HepG2 (cell line): ENCODE data around the gene RMRP. TPM values are rescaled to one million over a fixed set of nuclear protein-coding genes. Genes with fewer than 3 reads are reported as not detected.

Experiments
- ATAC-seq: fragments of 200-7000 bp; cut with Tn5 transposase; 3 replicates; pipeline ENCODE4 v1.9.1; 2020; ENCODE audit warnings: mild to moderate bottlenecking, moderate library complexity
- BruUV-seq: library from RNA; stranded (reverse); fragments of 400-500 nt; replicated peaks from 2 replicates; lab custom pipeline; 2021; lab: Mats Ljungman, UMichigan
- CTCF ChIA-PET: fragments of 300-600 bp; formaldehyde crosslinking; extraction: SDS; loops from one replicate; lab custom pipeline; 2021; ENCODE audit warnings: low total read pairs, inconsistent platforms, low intra/inter-chr PET ratio; lab: Yijun Ruan, JAX
- POLR2A ChIA-PET: fragments of 350-600 bp; sonication (Branson Sonifier 250); formaldehyde crosslinking; loops from one replicate; lab custom pipeline; 2020; ENCODE audit warnings: antibody characterized with exemption, inconsistent platforms; lab: Yijun Ruan, JAX
- DNase-seq: peaks from one replicate; pipeline ENCODE4 v3.0.0-alpha.2; 2015; ENCODE audit warnings: low spot score
- FAIRE-seq: peaks from 3 replicates; lab custom pipeline; 2011; peaks lifted over from hg19 to GRCh38; lab: Jason Lieb, UNC
- H2AFZ ChIP-seq: one replicate; pipeline ENCODE4 v1.6.1; 2011; ENCODE audit warnings: low read length, inconsistent platforms
- H3K27ac ChIP-seq: fragments of 300-600 bp; 3 replicates; pipeline ENCODE4 v1.8.0; 2011; ENCODE audit warnings: mixed run types, mild to moderate bottlenecking, mixed read lengths, low read length, inconsistent platforms; ENCODE audit not compliant: insufficient read depth; ENCODE audit errors: extremely low read length
- H3K27me3 ChIP-seq, 2 experiments: fragments of 200-600 bp in 1 of 2; 2 replicates in 1 of 2; 3 replicates in 1 of 2; pipeline versions ENCODE4 v1.6.0 to v1.8.0; 2011; ENCODE audit warnings: low read length in 2 of 2, mild to moderate bottlenecking in 2 of 2, moderate library complexity in 2 of 2, inconsistent platforms in 1 of 2; ENCODE audit not compliant: insufficient read depth in 2 of 2, control insufficient read depth in 1 of 2
- H3K36me3 ChIP-seq, 2 experiments: fragments of 200-600 bp in 1 of 2; replicated peaks in 1 of 2; 2 replicates in 1 of 2; 3 replicates in 1 of 2; pipeline versions ENCODE4 v1.5.1 to v1.8.0; 2011; ENCODE audit warnings: low read length in 2 of 2, inconsistent platforms in 1 of 2; ENCODE audit not compliant: insufficient read depth in 2 of 2, control insufficient read depth in 1 of 2
- H3K4me1 ChIP-seq: 2 replicates; pipeline ENCODE4 v1.5.1; 2012; ENCODE audit warnings: low read length, inconsistent platforms; ENCODE audit not compliant: insufficient read depth
- H3K4me2 ChIP-seq: 2 replicates; pipeline ENCODE4 v1.6.0; 2011; ENCODE audit warnings: low read depth, low read length, inconsistent platforms
- H3K4me3 ChIP-seq, 3 experiments: fragments of 200-600 bp in 1 of 3; sonication (generic), shearing (Covaris generic) in 1 of 3; replicated peaks in 1 of 3; 2 replicates each; pipeline ENCODE4 v1.5.1; 2011 to 2016; ENCODE audit warnings: low read length in 3 of 3, inconsistent platforms in 2 of 3, low read depth in 2 of 3, mild to moderate bottlenecking in 2 of 3, control low read depth in 1 of 3, mixed read lengths in 1 of 3; ENCODE audit not compliant: insufficient read depth in 1 of 3
- H3K79me2 ChIP-seq: one replicate; pipeline ENCODE4 v1.6.1; 2011; ENCODE audit warnings: low read length, inconsistent platforms; ENCODE audit not compliant: insufficient read depth
- H3K9ac ChIP-seq: 2 replicates; pipeline ENCODE4 v1.6.0; 2011; ENCODE audit warnings: mild to moderate bottlenecking, low read depth, low read length, inconsistent platforms; ENCODE audit not compliant: insufficient read depth
- H3K9me3 ChIP-seq: 2 replicates; pipeline ENCODE4 v1.5.1; 2012; ENCODE audit warnings: mild to moderate bottlenecking, low read length
- H4K20me1 ChIP-seq: 2 replicates; pipeline ENCODE4 v1.6.0; 2011; ENCODE audit warnings: inconsistent platforms, mild to moderate bottlenecking, low read length, moderate library complexity; ENCODE audit not compliant: insufficient read depth
- ONECUT2 ChIP-seq: sonication (generic); formaldehyde crosslinking; IDR thresholded peaks from 2 replicates; pipeline ENCODE4 v1.4.0; 2020; ENCODE audit warnings: missing genetic modification reagents
- PBX3 ChIP-seq: sonication (generic); formaldehyde crosslinking; IDR thresholded peaks from 2 replicates; pipeline ENCODE4 v1.8.1; 2023; ENCODE audit warnings: missing genetic modification reagents, inconsistent platforms, borderline replicate concordance
- RBM22 ChIP-seq: fragments of 200-400 bp; formaldehyde crosslinking; optimal IDR thresholded peaks from 2 replicates; pipeline ENCODE3; 2017; ENCODE audit warnings: mild to moderate bottlenecking, low read length, moderate library complexity
- SRY ChIP-seq: sonication (generic); formaldehyde crosslinking; IDR thresholded peaks from 2 replicates; pipeline ENCODE4 v1.8.0; 2022; ENCODE audit warnings: mild to moderate bottlenecking, missing genetic modification reagents
- THAP8 ChIP-seq: sonication (generic); formaldehyde crosslinking; IDR thresholded peaks from 2 replicates; pipeline ENCODE4 v1.5.1; 2020; ENCODE audit warnings: missing genetic modification reagents, mild to moderate bottlenecking, borderline replicate concordance
- YEATS4 ChIP-seq: sonication (generic); formaldehyde crosslinking; IDR thresholded peaks from 2 replicates; pipeline ENCODE4 v1.4.0; 2020; ENCODE audit warnings: missing genetic modification reagents, borderline replicate concordance
- ZBTB33 ChIP-seq: sonication (generic); formaldehyde crosslinking; IDR thresholded peaks from 2 replicates; pipeline ENCODE4 v1.4.0; 2020; ENCODE audit warnings: missing genetic modification reagents
- ZBTB38 ChIP-seq: sonication (generic); formaldehyde crosslinking; IDR thresholded peaks from 2 replicates; pipeline ENCODE4 v1.5.1; 2020; ENCODE audit warnings: mild to moderate bottlenecking, missing genetic modification reagents
- ZKSCAN5 ChIP-seq: sonication (generic); formaldehyde crosslinking; IDR thresholded peaks from 2 replicates; pipeline ENCODE4 v1.5.1; 2020; ENCODE audit warnings: mild to moderate bottlenecking, missing genetic modification reagents
- ZNF350 ChIP-seq: sonication (generic); formaldehyde crosslinking; IDR thresholded peaks from 2 replicates; pipeline ENCODE4 v1.4.0; 2020; ENCODE audit warnings: mild to moderate bottlenecking, low read depth, missing genetic modification reagents, borderline replicate concordance
- ZNF850 ChIP-seq: sonication (generic); formaldehyde crosslinking; conservative IDR thresholded peaks from 2 replicates; pipeline ENCODE4 v1.9.0; 2021; ENCODE audit warnings: mild to moderate bottlenecking, missing genetic modification reagents
- WGBS: methylation state at CpG from one replicate; pipeline ENCODE4 v1.1.6; 2017; ENCODE audit warnings: low lambda C conversion rate; 5-methylcytosine and 5-hydroxymethylcytosine counted together
- in situ Hi-C: cut with HindIII; loops from 2 replicates; pipeline ENCODE4 v1.10.0; 2017; ENCODE audit warnings: low pct_unique_long_range_greater_than_20kb; ENCODE audit not compliant: extremely low pct_ligation_motif_present
- intact Hi-C: fragments of 100-400 bp; cut with micrococcal nuclease; formaldehyde crosslinking; loops from one replicate; pipeline ENCODE4 v1.10.0; 2022; ENCODE audit not compliant: unreplicated experiment
- polyA plus RNA-seq, 8 experiments: library from polyadenylated mRNA; depleted of rRNA in 3 of 8; stranded (reverse) in 7 of 8; unstranded in 1 of 8; fragments of >200 nt; fragmentation: Illumina TruSeq in 4 of 8; extraction: Trizol in 4 of 8; gene quantifications; 2 replicates each; pipeline versions ENCODE4 v1.2.1 to v1.2.3, GENCODE V29; 2011 to 2016; ENCODE audit warnings: low read depth in 4 of 8, missing spikeins in 1 of 8, mixed read lengths in 1 of 8; ENCODE audit not compliant: insufficient read depth in 1 of 8
- total RNA-seq, 5 experiments: library from RNA; depleted of rRNA; stranded (reverse); fragments of >200 nt; fragmentation: Illumina TruSeq; extraction: Trizol; gene quantifications; 2 replicates each; pipeline ENCODE4 v1.2.3, GENCODE V29; 2016; ENCODE audit warnings: low read depth in 1 of 5

RMRP gene
- total and polyA plus RNA-seq, 2 of the 13 experiments (the other 11 are each of a cell fraction or from before 2014, with no cell fraction given): 51.4 to 4,025 TPM

- intact Hi-C loops: loop anchor here (10.0 kb wide), 1 partner anchor 45 kb away; no protein-coding TSS in a partner anchor
- Histone ChIP-seq H3K4me3 (peak overlapping the region; percentile 75 to 84 (median 81); a peak in 4 of 6 replicates), H4K20me1 (no peaks in the 10 kb centered on the region), H3K27me3 (no peaks in the 10 kb centered on the region), H2AFZ (no peak overlapping the region), H3K36me3 (no peaks in the 10 kb centered on the region), H3K27ac (no peak overlapping the region), H3K9me3 (no peaks in the 10 kb centered on the region), H3K4me2 (peak overlapping the region; percentile 90), H3K4me1 (peaks cover 66% of the 10 kb centered on the region), H3K79me2 (no peaks in the 10 kb centered on the region), H3K9ac (peak overlapping the region; percentile 68; the same call in 1 of the 2 replicates)
- 74% methylated on average over 10 of the region's 21 CpGs for WGBS
- CTCF ChIA-PET: no interaction called here
- ATAC-seq (peak; percentile 31; the same call in 2 of the 3 replicates), FAIRE-seq (no peak), DNase-seq (no peak)
- POLR2A ChIA-PET: interaction anchor here (0.7 to 6.1 kb wide), 12 partner anchors 10 to 139 kb away, joined by 3 to 68 read pairs (median 8); partner anchors contain the start of genes ARHGEF39, CA9, CCDC107 and CREB3
- TF ChIP-seq THAP8 (CRISPR knock-in tag) (no peak), ZKSCAN5 (CRISPR knock-in tag) (no peak), ZBTB38 (CRISPR knock-in tag) (peak; percentile 27; the same call in 1 of the 2 replicates), YEATS4 (CRISPR knock-in tag) (no peak), SRY (peak; percentile 68; the same call in 1 of the 2 replicates), ZNF850 (CRISPR knock-in tag) (no peak), ZBTB33 (CRISPR knock-in tag) (0 out of 2 replicates have a peak, but pooled peaks have one; percentile 22), ONECUT2 (CRISPR knock-in tag) (no peak), RBM22 (no peak), ZNF350 (CRISPR knock-in tag) (no peak), PBX3 (CRISPR knock-in tag) (no peak)
- no TSS peak for BruUV-seq
- in situ Hi-C loops: no loop called here
These were observed 32.4 kb upstream of the RMRP start for GRCh38 chr9:35690294-35690613.
